ENCODE measurements around the gene NUCKS1. TPM values are rescaled to one million over a fixed set of nuclear protein-coding genes. Genes with fewer than 3 reads are reported as not detected.
A peak's percentile ranks its signal among the peaks of the same experiment; 100 is the strongest.

NUCKS1 gene
- total RNA-seq, 4 donors from 2014 or later: 54.8 to 84.8 (median 71.2) TPM

DNA sequence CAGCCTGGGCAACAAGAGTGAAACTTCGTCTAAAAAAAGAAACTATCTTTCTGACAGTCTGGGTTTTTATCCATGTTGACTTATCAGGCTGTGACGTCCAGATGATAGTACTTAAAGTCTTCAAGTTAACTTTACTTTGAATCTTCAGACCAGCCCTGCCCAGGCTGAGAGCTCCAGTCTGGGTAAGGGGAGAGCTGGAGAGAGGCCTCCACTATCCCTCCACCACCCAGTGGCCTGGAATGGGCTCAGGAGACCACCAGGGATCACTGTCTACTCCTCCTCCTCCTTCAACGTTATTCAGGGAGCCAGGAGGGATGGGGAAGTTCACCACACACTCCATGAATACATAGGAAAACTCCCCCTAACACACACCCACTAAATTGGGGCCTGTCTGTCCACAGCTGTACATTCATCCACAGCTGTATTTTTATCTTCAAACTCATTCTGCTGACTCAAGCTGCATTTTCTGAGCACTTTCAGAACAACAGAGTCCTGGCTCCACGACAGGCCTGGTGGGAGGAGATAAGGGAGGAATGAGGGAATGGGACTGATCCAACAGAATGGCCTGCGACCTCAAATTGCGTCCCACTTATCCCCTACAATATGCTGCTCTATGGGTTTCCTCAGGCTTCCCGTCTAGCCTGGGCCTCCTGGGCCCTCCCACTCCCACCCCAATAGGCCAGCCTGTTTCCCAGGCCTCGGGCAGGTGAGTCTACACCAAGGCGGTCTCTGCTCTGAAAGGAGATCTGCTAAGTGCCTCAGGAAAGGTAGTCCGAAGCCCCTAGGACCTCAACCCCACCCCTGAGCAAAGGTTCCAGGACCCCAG lies 71.5 kb downstream of the NUCKS1 start:
- no peak for DNase-seq (ENCODE audit: low spot score)
- peak; percentile 20 for ATAC-seq (ENCODE audit: low FRiP score)
- TF ChIP-seq, protein P1, sequence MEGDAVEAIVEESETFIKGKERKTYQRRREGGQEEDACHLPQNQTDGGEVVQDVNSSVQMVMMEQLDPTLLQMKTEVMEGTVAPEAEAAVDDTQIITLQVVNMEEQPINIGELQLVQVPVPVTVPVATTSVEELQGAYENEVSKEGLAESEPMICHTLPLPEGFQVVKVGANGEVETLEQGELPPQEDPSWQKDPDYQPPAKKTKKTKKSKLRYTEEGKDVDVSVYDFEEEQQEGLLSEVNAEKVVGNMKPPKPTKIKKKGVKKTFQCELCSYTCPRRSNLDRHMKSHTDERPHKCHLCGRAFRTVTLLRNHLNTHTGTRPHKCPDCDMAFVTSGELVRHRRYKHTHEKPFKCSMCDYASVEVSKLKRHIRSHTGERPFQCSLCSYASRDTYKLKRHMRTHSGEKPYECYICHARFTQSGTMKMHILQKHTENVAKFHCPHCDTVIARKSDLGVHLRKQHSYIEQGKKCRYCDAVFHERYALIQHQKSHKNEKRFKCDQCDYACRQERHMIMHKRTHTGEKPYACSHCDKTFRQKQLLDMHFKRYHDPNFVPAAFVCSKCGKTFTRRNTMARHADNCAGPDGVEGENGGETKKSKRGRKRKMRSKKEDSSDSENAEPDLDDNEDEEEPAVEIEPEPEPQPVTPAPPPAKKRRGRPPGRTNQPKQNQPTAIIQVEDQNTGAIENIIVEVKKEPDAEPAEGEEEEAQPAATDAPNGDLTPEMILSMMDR (IDR thresholded peaks at IDR 0.05): no peak

DNA sequence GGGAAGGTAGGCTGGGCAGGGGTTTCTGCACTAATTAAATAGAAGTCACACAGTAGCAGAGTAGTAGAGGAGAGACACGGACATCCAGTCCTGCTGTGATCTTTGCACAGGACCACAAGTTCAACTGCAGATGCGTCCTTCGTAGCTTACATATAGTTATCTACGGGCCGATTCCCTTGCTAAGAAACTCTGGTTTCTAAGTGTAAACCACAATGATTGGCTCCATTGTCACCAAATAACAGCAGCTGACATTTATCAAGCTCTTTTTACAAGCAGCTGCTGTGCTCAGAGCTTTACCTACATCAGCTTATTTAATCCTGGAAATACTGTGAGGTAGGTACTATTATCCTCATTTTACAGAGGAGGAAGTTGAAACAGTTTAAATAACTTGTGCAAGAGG lies 72.8 kb downstream of the NUCKS1 start:
- ATAC-seq (ENCODE audit: low FRiP score) (no peak), DNase-seq (ENCODE audit: low spot score) (no peak)
- TF ChIP-seq, protein P1 (IDR thresholded peaks at IDR 0.05): no peak

DNA sequence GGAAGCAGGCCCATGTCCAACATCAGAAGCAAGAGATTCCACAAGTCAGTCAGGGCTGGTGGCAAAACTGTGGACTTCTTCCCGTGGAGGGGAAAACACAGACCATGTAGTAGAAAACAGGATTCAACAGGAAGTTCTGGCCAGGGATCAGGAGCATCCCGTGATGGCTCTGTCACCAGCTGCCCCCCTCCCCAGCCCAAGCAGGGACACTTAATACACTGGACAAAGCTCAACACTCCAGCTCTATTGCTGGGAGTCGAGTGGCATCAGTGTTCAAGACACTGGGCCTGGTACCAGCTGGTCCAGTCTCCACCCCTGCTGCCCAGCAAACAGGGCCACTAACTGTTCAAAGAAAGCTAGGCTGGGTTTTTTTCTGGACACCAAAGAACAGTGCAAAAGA lies 73.4 kb downstream of the NUCKS1 start:
- DNase-seq (ENCODE audit: low spot score) (no peak), ATAC-seq (ENCODE audit: low FRiP score) (no peak)
- TF ChIP-seq, protein P1 (IDR thresholded peaks at IDR 0.05): no peak

DNA sequence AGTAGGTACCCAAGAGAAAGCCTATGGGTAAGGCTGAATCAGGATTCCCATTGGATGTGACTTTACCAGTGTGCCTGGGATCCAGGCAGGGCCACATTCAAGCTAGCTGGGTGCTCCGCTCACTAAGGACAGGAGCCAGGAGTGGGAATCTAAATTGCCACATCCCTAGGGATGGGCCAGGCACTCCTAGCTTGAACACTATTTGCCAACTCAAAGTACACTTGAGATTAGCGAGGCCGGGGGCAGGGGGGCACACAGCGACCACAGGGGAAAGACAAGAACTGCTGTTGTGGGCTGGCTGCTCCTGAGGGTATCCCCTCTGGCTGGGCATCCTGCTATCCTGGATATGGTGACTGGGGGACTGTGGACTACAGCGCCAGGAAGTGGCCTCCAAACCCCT lies 74.0 kb downstream of the NUCKS1 start:
- no peak for ATAC-seq (ENCODE audit: low FRiP score)
- DNase-seq (ENCODE audit: low spot score): no peak
- TF ChIP-seq, protein P1 (IDR thresholded peaks at IDR 0.05): no peak

- DNase-seq (ENCODE audit: low spot score) (no peak), ATAC-seq (ENCODE audit: low FRiP score) (no peak)
- TF ChIP-seq, protein P1 (IDR thresholded peaks at IDR 0.05): no peak
Observed at GRCh38 chr1:205675247-205675646, 74.7 kb downstream of the NUCKS1 start.

GRCh38 chr1:205672970-205673369 lies 77.0 kb downstream of the NUCKS1 start:
- TF ChIP-seq, protein P1 (IDR thresholded peaks at IDR 0.05): no peak
- ATAC-seq (ENCODE audit: low FRiP score): no peak

GRCh38 chr1:205672395-205672889 lies 77.5 kb downstream of the NUCKS1 start:
- TF ChIP-seq, protein P1 (IDR thresholded peaks at IDR 0.05): no peak
- DNase-seq (ENCODE audit: low spot score): no peak
- ATAC-seq (ENCODE audit: low FRiP score): no peak

More at GRCh38 chr1:205672970-205673369, 77.0 kb downstream of the NUCKS1 start:
- no peak for DNase-seq (ENCODE audit: low spot score)

Data from omental fat pad (tissue), 4 donors.